Loucy (cell line): ENCODE results near the gene INTS14.

ENCODE experiments used
- H2AFZ ChIP-seq: fragments of 200-600 bp; sonication (generic); 2 replicates; pipeline ENCODE4 v1.6.0; 2016; ENCODE audit warnings: antibody characterized with exemption, mild to moderate bottlenecking, low read length, moderate library complexity
- H3F3A ChIP-seq: fragments of 200-600 bp; 2 replicates; pipeline ENCODE4 v1.6.0; 2016; ENCODE audit warnings: antibody characterized with exemption, low read depth, mild to moderate bottlenecking
- H3K27me3 ChIP-seq: fragments of 200-600 bp; sonication (generic); 2 replicates; pipeline ENCODE4 v1.6.1; 2014; ENCODE audit warnings: low read length, mild to moderate bottlenecking; ENCODE audit not compliant: insufficient read depth, poor library complexity, severe bottlenecking
- H3K36me3 ChIP-seq: fragments of 200-600 bp; sonication (generic); 2 replicates; pipeline ENCODE4 v1.6.1; 2016; ENCODE audit warnings: low read length; ENCODE audit not compliant: insufficient read depth
- H3K4me1 ChIP-seq: fragments of 200-600 bp; sonication (generic); 2 replicates; pipeline ENCODE4 v1.5.1; 2014; ENCODE audit warnings: low read length, mild to moderate bottlenecking; ENCODE audit not compliant: insufficient read depth, poor library complexity, severe bottlenecking
- H3K4me2 ChIP-seq: fragments of 200-600 bp; sonication (generic); 2 replicates; pipeline ENCODE4 v1.6.0; 2014; ENCODE audit warnings: antibody characterized with exemption, low read length, low read depth, mild to moderate bottlenecking; ENCODE audit not compliant: poor library complexity, severe bottlenecking
- H3K4me3 ChIP-seq: fragments of 200-600 bp; sonication (generic); 2 replicates; pipeline ENCODE4 v1.5.1; 2014; ENCODE audit warnings: low read length, mild to moderate bottlenecking, mixed read lengths; ENCODE audit not compliant: poor library complexity, severe bottlenecking
- H3K79me2 ChIP-seq: fragments of 200-600 bp; sonication (generic); 2 replicates; pipeline ENCODE4 v1.6.1; 2014; ENCODE audit warnings: low read length; ENCODE audit not compliant: insufficient read depth
- H3K9ac ChIP-seq: fragments of 200-600 bp; sonication (generic); 2 replicates; pipeline ENCODE4 v1.6.0; 2014; ENCODE audit warnings: mild to moderate bottlenecking, low read depth, low read length, moderate library complexity; ENCODE audit not compliant: poor library complexity, severe bottlenecking
- H3K9me2 ChIP-seq: fragments of 200-600 bp; sonication (generic); replicated peaks from 2 replicates; pipeline ENCODE4 v1.6.1; 2016; ENCODE audit warnings: low read depth, low read length, mixed read lengths
- H3K9me3 ChIP-seq: fragments of 200-600 bp; sonication (generic); 2 replicates; pipeline ENCODE4 v1.6.1; 2014; ENCODE audit warnings: mild to moderate bottlenecking, antibody characterized with exemption, low read length, low read depth; ENCODE audit not compliant: insufficient read depth
- H4K20me1 ChIP-seq: fragments of 200-600 bp; sonication (generic); 2 replicates; pipeline ENCODE4 v1.6.0; 2014; ENCODE audit warnings: antibody characterized with exemption, low read length, mild to moderate bottlenecking; ENCODE audit not compliant: insufficient read depth, poor library complexity, severe bottlenecking
- EZH2phosphoT487 ChIP-seq: fragments of 200-600 bp; IDR thresholded peaks from 2 replicates; pipeline ENCODE4 v1.6.1; 2018; ENCODE audit warnings: antibody characterized with exemption, mild to moderate bottlenecking, moderate library complexity, borderline replicate concordance
- TF ChIP-seq, protein P1 (sequence below): fragments of 200-600 bp; sonication (generic); conservative IDR thresholded peaks from 2 replicates; pipeline ENCODE4 v1.5.1; 2014; ENCODE audit warnings: mild to moderate bottlenecking, antibody characterized with exemption, low read length

The INTS14 gene

GRCh38 chr15:65646486-65646885, 35.6 kb upstream of the INTS14 start:
- H3K36me3 ChIP-seq: no peaks in the 10 kb centered on the region; the same call in 1 of the 2 replicates
- no peaks in the 10 kb centered on the region for H3K4me1 ChIP-seq
- H3F3A ChIP-seq: no peaks in the 10 kb centered on the region
- H4K20me1 ChIP-seq: no peaks in the 10 kb centered on the region
- no peak overlapping the region for H3K4me2 ChIP-seq
- no peak overlapping the region for H2AFZ ChIP-seq
- H3K27me3 ChIP-seq: no peaks in the 10 kb centered on the region
- TF ChIP-seq EZH2phosphoT487: no peak
- TF ChIP-seq, protein P1, sequence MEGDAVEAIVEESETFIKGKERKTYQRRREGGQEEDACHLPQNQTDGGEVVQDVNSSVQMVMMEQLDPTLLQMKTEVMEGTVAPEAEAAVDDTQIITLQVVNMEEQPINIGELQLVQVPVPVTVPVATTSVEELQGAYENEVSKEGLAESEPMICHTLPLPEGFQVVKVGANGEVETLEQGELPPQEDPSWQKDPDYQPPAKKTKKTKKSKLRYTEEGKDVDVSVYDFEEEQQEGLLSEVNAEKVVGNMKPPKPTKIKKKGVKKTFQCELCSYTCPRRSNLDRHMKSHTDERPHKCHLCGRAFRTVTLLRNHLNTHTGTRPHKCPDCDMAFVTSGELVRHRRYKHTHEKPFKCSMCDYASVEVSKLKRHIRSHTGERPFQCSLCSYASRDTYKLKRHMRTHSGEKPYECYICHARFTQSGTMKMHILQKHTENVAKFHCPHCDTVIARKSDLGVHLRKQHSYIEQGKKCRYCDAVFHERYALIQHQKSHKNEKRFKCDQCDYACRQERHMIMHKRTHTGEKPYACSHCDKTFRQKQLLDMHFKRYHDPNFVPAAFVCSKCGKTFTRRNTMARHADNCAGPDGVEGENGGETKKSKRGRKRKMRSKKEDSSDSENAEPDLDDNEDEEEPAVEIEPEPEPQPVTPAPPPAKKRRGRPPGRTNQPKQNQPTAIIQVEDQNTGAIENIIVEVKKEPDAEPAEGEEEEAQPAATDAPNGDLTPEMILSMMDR: no peak
- no peaks in the 10 kb centered on the region for H3K9me3 ChIP-seq
- H3K9ac ChIP-seq: no peak overlapping the region
- H3K9me2 ChIP-seq: no peaks in the 10 kb centered on the region
- no peak overlapping the region for H3K4me3 ChIP-seq
- no peaks in the 10 kb centered on the region for H3K79me2 ChIP-seq

DNA sequence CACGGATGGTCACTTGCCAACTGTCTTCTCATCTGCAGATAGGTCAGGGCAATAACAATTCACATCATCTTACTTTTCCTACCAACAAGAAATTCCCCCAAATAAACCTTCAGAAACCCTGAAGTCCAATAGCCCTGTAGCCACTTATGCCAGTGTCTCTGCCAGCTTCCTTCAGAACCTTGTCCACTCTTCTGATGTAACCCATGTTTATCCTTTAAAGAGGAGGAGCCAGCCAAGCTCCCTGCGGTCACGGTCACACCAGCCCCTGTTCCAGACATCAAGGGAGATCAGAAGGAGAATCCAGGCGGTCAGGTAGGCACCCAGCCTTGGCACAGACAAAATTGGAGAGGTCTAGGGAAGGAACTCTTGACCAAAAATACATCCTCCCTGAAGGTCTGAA, 34.5 kb upstream of the INTS14 start:
- Histone ChIP-seq H4K20me1 (no peaks in the 10 kb centered on the region), H3K9me2 (no peaks in the 10 kb centered on the region), H3K79me2 (no peaks in the 10 kb centered on the region), H3F3A (no peaks in the 10 kb centered on the region), H3K4me1 (no peaks in the 10 kb centered on the region), H3K9me3 (no peaks in the 10 kb centered on the region), H3K9ac (no peak overlapping the region), H3K27me3 (no peaks in the 10 kb centered on the region), H3K4me2 (no peak overlapping the region), H3K4me3 (no peak overlapping the region), H3K36me3 (no peaks in the 10 kb centered on the region), H2AFZ (no peak overlapping the region)
- TF ChIP-seq EZH2phosphoT487: no peak
- TF ChIP-seq, protein P1: no peak

- Histone ChIP-seq H3K79me2 (no peaks in the 10 kb centered on the region), H2AFZ (no peak overlapping the region), H4K20me1 (no peaks in the 10 kb centered on the region), H3K36me3 (no peaks in the 10 kb centered on the region), H3K4me1 (no peaks in the 10 kb centered on the region), H3F3A (no peaks in the 10 kb centered on the region), H3K4me2 (no peak overlapping the region), H3K4me3 (no peak overlapping the region), H3K27me3 (no peaks in the 10 kb centered on the region), H3K9me3 (no peaks in the 10 kb centered on the region), H3K9me2 (no peaks in the 10 kb centered on the region), H3K9ac (no peak overlapping the region)
- TF ChIP-seq EZH2phosphoT487: no peak
- TF ChIP-seq, protein P1: no peak
These were observed 33.4 kb upstream of the INTS14 start for GRCh38 chr15:65644282-65644681.
